GM18517 (cell line): ENCODE data around the gene NALF2.

ENCODE experiments used
- ATAC-seq: cut with Tn5 transposase; IDR thresholded peaks from one replicate; pipeline ENCODE4 v1.9.1; 2021; ENCODE audit warnings: mild to moderate bottlenecking, moderate library complexity; ENCODE audit not compliant: unreplicated experiment

Gene NALF2

GRCh38 chrX:69503782-69504625 is at the start of gene NALF2:
NALF2 (plus strand) TSS chrX:69504326; CDS start chrX:69505283, 957 bp downstream.
- no peak for ATAC-seq

GRCh38 chrX:69457756-69458155 is 46.4 kb upstream of the NALF2 start:
- no peak for ATAC-seq

GRCh38 chrX:69466546-69466945 is 37.6 kb upstream of the NALF2 start:
- no peak for ATAC-seq

GRCh38 chrX:69469975-69470374 is 34.2 kb upstream of the NALF2 start:
- ATAC-seq, result no peak

- ATAC-seq, result no peak
These were observed 14.5 kb upstream of the NALF2 start for GRCh38 chrX:69489625-69490024.

- no peak for ATAC-seq
These were observed 10.9 kb upstream of the NALF2 start for GRCh38 chrX:69493193-69493592.

GRCh38 chrX:69493766-69494165 is 10.4 kb upstream of the NALF2 start:
- no peak for ATAC-seq

- no peak for ATAC-seq
These were observed 7.9 kb upstream of the NALF2 start for GRCh38 chrX:69496183-69496582.

GRCh38 chrX:69501429-69501828 is 2.7 kb upstream of the NALF2 start:
- no peak for ATAC-seq

GRCh38 chrX:69503228-69503781 is 821 bp upstream of the NALF2 start:
- no peak for ATAC-seq

- no peak for ATAC-seq
These were observed 793 bp downstream of the NALF2 start for GRCh38 chrX:69504626-69505612.

- no peak for ATAC-seq
These were observed 1.9 kb downstream of the NALF2 start for GRCh38 chrX:69505772-69506616.

- ATAC-seq, result no peak
These were observed 2.7 kb downstream of the NALF2 start for GRCh38 chrX:69506617-69507499.

GRCh38 chrX:69507500-69507789 is 3.3 kb downstream of the NALF2 start:
- no peak for ATAC-seq

GRCh38 chrX:69508610-69509009 is 4.5 kb downstream of the NALF2 start:
- ATAC-seq, result no peak

GRCh38 chrX:69510137-69510715 is 6.1 kb downstream of the NALF2 start:
- ATAC-seq, result no peak

GRCh38 chrX:69510914-69511513 is 6.9 kb downstream of the NALF2 start:
- ATAC-seq, result no peak

- no peak for ATAC-seq
These were observed 17.9 kb downstream of the NALF2 start for GRCh38 chrX:69522052-69522451.

- ATAC-seq, result no peak
These were observed 19.2 kb downstream of the NALF2 start for GRCh38 chrX:69523314-69523713.
